Fibroblast of skin of right quadriceps (primary cell): ENCODE results near the gene RPS28.
"Not testable (repeated sequence)": the region's sequence is repeated elsewhere in the genome, so short reads cannot be mapped to it uniquely, and the experiment has no call there.

ENCODE experiments used
- DNase-seq: peaks from one replicate; pipeline ENCODE4 v3.0.0-alpha.2; 2013

The RPS28 gene

DNA sequence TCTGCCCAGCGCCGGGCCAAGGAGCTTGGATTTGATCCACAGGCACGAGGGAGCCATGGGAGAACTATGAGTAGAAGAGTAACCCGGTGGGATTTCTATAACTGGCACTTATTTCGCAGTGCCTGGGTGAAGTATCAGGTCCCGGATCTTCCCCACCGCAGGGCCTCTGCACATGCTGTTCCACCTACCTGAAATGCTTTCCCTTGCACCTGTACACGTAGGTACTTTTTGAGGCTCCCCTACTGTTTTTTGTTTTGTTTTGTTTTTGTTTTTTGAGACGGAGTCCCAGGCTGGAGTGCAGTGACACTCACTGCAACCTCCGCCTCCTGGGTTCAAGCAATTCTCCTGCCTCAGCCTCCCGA is 22.2 kb downstream of the RPS28 start:
- DNase-seq = no peak

DNA sequence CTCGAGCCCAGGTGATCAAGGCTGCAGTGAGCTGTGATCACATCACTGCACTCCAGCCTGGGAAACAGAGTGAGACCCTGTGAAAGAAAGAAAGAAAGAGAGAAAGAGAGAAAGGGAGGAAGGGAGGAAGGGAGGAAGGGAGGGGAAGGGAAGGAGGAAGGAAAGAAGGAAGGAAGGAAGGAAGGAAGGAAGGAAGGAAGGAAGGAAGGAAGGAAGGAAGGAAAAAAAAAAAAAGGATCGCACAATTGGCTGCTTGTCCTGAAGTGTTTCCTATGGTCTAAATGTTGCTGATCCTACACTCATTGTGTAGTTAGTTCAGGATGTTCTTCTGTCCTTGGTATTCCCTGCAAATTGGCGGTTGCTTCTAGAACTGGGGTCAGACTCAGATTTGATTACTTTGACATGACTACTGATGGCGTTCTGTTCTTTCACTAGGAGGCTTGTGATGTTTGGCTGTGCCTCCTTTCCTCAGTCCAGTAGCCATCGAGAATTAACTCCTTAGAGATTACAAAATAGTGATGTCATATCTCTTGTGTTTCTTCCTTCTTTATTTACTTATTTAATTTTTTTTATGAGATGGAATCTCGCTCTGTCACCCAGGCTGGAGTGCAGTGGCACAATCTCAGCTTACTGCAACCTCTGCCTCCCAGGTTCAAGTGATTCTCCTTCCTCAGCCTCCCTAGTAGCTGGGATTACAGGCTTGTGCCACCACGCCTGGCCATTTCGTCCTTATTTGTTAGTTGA is 28.5 kb downstream of the RPS28 start:
- DNase-seq = not testable (repeated sequence)

DNA sequence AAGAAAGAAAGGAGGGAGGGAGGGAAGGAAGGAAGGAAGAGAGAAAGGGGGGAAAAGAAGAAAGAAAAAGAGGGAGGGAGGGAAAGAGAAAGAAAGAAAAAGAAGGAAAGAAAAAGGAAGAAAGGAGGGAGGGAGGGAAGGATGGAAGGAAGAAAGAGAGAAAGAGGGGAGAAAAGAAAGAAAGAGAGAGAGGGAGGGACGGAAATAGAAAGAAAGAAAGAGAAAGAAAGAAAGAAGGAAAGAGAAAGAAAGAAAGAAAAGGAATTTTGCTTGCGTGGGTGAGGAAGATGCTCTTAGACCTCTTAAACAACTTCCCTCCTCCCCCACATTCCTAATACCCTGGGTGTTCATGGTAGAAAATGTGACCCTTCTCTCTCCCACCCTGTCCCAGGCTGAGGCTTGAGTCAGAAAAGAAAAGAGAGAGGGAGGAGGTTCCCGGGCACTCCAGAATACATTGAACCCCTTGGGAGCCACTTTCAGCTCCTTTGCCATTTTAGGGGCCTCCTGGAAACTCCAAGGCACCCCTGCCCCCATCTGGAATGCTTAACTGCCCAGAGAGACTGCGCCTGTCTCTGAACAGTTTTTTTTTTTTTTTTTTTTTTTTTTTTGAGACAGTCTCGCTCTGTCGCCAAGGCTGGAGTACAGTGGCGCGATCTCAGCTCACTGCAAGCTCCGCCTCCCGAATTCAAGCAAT is 31.0 kb downstream of the RPS28 start:
- DNase-seq = peak; percentile 50

- not testable (repeated sequence) for DNase-seq
Observed at GRCh38 chr19:8352845-8353244, 31.5 kb downstream of the RPS28 start.

DNA sequence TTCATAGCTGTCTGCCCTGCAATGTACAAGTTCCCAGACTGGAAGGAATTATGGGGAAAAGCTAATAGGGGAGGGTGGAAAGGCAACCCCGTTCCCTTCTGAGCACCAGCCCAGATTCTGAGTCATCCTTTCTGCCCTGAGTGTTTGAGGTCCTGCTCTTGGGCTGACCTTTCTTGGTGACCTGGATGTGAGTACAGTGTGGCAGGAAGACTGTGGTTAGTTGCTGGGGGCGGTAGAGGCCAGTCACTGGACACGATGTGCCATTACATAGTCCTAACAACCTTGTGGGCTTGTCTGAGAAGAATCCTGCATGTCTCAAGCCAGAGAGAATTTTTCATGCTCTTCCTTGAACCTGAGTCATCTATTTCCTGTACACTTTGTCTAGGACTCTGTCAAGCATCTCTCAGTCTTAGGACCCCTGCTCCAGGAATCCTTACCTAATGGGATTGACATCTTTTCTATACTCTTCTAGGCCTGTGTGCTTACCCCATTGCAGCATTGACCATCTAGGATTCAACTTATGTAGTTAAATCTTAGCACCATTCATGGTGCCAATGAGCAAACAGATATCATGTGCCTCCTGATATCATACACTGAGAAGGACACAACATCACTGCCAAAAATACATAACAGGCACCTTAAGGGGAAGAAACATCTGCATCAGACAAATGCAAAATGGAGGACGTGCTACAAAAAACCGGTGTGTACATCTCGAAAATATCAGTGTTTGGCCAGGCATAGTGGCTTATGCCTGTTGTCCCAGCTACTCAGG is 34.5 kb downstream of the RPS28 start:
- peak; percentile 79 for DNase-seq

- no peak for DNase-seq
Observed at GRCh38 chr19:8357007-8357521, 35.8 kb downstream of the RPS28 start.

DNA sequence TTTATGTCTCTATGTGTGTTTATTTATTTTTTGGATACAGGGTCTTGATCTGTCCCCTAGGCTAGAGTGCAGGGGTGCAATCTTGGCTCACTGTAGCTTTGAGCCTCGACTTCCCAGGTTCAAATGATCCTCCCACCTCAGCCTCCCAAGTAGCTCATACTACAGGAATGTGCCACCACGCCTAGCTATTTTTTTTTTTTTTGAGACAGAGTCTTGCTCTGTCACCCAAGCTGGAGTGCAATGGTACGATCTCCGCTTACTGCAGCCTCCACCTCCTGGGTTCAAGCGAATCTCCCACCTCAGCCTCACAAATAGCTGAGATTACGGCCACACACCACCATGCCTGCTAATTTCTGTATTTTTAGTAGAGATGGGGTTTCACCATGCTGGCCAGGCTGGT is 37.7 kb downstream of the RPS28 start:
- DNase-seq = no peak

DNA sequence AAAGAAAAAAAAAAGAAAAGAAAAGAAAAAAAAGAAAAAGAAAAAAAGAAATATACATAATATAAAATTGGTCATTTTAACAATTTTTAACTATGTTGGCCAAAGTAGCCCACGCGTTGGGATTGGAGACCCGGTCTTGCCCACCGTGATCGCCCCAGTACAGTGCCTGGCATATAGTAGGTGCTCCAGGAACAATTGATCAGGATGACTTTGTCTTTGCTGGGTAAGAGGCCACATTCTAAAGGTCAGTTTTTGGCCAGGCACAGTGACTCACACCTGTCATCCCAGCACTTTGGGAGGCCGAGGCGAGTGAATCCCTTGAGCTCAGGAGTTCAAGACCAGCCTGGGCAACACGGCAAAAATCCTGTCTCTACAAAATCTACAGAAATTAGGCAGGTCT is 38.9 kb downstream of the RPS28 start:
- DNase-seq = no peak

DNA sequence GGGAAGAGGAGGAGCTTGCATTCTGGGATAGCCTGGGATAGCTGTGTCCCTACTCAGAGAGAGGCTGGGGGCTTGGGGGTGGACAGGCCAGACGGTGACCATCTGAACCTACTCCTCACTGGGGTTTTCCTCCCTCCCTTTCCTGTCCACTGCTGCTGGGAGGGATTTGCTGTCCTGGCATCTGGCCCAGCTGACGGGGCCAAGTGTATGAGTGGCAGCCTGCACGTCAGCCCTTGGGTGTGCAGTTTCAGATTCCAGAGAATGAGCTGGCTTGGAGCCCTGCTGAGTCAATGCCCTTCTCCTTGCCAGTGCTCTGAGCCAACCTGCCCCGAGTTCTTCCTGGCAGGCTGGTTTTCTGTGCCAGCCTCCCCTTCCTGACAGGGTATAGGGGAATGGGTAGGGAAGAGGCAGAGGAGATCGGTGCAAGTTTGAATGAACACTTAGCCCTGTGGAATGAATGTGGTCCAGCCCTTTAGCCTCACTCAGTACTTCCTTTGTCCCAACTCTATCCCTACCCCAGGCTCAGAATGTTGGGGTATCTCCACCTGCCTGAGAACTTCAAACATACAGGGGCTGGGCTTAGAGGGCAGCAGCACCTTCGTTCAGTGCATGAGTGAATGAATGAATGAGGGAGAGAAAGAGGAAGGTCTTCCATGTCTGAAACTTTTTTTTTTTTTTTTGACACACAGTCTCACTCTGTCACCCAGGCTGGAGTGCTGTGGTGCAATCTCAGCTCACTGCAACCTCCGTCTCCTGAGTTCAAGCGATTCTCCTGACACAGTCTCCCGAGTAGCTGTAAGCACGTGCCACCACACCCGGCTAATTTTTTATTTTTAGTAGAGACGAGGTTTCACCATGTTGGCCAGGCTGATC is 40.9 kb downstream of the RPS28 start:
- DNase-seq = peak; percentile 95

DNA sequence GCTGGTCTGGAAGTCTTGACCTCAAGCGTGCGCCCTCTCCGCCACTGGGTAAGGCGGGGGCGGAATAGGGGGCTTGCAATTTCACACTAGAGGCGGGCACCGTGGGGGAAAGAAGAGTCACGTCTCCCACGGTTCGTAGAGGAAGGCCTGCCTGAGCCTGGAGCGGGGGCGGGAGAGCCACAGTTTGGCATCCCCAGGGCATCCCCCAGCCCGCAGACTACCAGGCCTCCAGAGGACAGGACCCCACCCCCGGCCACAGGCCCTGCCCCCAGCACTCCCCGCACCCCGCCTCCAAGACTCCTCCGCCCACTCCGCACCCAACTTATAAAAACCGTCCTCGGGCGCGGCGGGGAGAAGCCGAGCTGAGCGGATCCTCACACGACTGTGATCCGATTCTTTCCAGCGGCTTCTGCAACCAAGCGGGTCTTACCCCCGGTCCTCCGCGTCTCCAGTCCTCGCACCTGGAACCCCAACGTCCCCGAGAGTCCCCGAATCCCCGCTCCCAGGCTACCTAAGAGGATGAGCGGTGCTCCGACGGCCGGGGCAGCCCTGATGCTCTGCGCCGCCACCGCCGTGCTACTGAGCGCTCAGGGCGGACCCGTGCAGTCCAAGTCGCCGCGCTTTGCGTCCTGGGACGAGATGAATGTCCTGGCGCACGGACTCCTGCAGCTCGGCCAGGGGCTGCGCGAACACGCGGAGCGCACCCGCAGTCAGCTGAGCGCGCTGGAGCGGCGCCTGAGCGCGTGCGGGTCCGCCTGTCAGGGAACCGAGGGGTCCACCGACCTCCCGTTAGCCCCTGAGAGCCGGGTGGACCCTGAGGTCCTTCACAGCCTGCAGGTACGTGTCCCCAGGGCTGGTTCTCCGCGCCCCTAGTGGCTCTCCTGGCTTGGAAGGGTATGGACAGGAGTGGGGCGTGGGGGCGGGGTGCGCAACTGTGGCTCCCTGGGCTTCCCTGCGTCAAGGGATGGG is 42.8 kb downstream of the RPS28 start, which contains the start of gene ANGPTL4:
TSS of gene ANGPTL4 (plus strand) at position 353 of the 969 bp plus-strand sequence. CDS start at position 520, 167 bp downstream.
- DNase-seq = peak; percentile 63

GRCh38 chr19:8366121-8366581 is 44.9 kb downstream of the RPS28 start:
- DNase-seq = no peak

DNA sequence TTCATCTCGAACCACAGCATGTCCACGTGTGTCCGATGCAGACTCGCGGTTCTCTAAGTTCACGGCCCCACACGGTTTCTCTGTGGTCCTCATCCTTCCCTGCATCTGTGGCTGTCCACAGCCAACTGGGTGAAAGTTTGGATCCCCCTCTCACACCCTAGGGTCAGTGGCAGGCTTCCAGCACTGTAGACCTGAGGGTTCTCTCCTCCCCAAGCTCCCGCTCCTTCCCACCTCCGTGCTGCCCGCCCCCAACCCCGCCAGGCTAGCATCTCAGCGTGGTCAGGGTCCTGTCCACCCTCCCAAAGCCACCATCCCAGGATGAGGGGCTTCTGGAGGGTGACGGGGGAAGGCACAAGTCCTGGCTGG is 45.6 kb downstream of the RPS28 start:
- DNase-seq = peak; percentile 13

DNA sequence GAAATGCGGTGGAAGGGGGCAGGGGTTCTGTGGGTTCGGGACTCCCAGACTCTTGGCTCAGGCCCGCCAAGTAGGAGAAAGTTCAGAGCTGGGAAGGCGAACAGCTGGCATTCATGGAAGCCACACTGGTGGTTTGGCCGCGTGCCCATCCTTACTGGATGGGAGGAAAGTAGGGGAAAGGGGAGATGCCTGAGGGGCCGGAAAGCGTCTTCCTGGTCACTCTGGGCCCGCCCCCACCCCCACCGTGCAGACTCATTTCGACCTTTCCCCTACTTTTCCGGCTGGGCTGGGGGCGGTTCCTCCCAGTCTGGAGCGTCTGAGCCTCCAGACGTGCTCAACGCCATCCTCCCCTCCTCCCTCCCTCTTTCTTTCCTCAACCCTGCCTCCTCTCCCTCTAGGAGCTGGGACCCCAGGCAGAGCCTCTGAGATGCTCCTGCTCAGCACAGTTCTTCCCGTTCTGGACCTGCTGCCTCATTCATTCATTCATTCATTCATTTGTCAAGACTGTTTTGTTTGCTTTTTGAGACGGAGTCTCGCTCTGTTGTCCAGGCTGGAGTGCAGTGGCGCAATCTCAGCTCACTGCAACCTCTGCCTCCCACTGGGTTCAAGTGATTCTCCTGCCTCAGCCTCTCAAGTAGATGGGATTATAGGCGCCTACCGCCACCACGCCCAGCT is 46.2 kb downstream of the RPS28 start:
- peak; percentile 98 for DNase-seq

DNA sequence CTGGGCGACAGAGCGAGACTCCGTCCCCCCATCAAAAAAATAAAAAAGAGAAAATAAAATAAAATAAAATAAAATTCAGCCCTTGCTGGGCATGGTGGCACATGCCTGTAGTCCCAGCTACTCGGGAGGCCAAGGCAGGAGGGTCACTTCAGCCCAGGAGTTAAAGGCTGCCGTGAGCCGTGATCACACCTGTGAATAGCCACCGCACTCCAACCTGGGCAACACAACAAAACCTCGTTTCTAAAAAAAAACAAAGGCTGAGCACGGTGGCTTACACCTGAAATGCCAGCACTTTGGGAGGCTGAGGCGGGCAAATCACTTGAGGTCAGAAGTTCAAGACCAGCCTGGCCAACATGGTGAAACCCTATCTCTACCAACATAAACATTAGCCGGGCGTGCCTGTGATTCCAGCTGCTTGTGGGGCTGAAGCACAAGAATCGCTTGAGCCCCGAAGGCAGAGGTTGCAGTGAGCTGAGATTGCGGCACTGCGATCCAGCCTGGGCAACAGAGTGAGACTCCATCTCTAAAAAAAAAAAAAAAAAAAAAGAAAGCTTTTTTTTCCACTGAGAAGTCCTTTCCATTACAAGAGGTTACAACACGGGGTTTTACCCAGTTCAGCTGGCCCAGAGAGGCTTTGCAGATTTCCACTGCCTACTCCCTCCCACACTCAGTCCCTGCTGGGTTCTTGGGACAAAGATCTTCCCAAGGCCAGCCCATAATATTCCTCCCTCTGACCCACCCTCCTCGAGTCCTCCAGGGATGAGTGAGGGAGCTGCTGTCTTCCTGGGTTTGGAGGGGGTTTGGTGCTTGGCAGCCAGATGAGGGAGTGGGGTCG is 49.1 kb downstream of the RPS28 start:
- DNase-seq = no peak

DNA sequence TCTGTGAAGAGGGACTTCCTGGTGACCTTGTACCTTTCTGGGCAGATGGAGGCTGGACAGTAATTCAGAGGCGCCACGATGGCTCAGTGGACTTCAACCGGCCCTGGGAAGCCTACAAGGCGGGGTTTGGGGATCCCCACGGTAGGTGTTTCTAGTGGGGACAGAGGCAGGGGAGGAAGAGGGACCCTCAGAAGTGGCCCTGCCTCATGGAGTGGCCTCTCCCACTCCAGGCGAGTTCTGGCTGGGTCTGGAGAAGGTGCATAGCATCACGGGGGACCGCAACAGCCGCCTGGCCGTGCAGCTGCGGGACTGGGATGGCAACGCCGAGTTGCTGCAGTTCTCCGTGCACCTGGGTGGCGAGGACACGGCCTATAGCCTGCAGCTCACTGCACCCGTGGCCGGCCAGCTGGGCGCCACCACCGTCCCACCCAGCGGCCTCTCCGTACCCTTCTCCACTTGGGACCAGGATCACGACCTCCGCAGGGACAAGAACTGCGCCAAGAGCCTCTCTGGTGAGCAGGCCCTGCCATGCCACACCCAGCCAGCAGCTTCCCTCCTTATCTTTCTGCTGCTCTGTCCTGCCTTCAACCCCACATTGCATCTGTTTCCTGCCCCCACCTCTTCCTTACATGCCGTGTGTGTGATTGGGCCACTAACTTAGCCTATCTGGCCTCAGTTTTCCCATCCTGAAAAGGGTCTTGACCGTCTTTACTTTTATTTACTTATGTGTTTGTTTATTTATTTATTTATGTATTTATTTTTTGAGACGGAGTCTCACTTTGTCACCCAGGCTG is 49.9 kb downstream of the RPS28 start:
- DNase-seq = no peak
